ENCODE measurements around the gene C14orf180. TPM values are rescaled to one million over a fixed set of nuclear protein-coding genes. Genes with fewer than 3 reads are reported as not detected.

The C14orf180 gene
- total RNA-seq, 1 donor from 2014 or later, result 44.1 TPM

- peaks cover 26% of the 10 kb centered on the region for H3K4me1 ChIP-seq
- no peaks in the 10 kb centered on the region for H3K9me3 ChIP-seq (replicated peaks)
- H3K36me3 ChIP-seq, result no peaks in the 10 kb centered on the region
- intact Hi-C loops (cut with micrococcal nuclease), result no loop called here
- H3K27me3 ChIP-seq (ENCODE audit: low read depth), result peaks cover 54% of the 10 kb centered on the region
- no peak overlapping the region for H3K4me3 ChIP-seq
- DNase-seq, result peak; percentile 13
- TF ChIP-seq, protein P1, sequence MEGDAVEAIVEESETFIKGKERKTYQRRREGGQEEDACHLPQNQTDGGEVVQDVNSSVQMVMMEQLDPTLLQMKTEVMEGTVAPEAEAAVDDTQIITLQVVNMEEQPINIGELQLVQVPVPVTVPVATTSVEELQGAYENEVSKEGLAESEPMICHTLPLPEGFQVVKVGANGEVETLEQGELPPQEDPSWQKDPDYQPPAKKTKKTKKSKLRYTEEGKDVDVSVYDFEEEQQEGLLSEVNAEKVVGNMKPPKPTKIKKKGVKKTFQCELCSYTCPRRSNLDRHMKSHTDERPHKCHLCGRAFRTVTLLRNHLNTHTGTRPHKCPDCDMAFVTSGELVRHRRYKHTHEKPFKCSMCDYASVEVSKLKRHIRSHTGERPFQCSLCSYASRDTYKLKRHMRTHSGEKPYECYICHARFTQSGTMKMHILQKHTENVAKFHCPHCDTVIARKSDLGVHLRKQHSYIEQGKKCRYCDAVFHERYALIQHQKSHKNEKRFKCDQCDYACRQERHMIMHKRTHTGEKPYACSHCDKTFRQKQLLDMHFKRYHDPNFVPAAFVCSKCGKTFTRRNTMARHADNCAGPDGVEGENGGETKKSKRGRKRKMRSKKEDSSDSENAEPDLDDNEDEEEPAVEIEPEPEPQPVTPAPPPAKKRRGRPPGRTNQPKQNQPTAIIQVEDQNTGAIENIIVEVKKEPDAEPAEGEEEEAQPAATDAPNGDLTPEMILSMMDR (IDR thresholded peaks at IDR 0.05; ENCODE audit: borderline replicate concordance), result no peak
- no peak overlapping the region for H3K27ac ChIP-seq (replicated peaks)
Observed at GRCh38 chr14:104594310-104595046, 14.9 kb downstream of the C14orf180 start.

GRCh38 chr14:104595116-104595675 lies 15.6 kb downstream of the C14orf180 start:
- peak; percentile 9 for DNase-seq
- intact Hi-C loops (cut with micrococcal nuclease), result no loop called here
- H3K27me3 ChIP-seq (ENCODE audit: low read depth), result peaks cover 61% of the 10 kb centered on the region
- no peak overlapping the region for H3K27ac ChIP-seq (replicated peaks)
- TF ChIP-seq, protein P1 (IDR thresholded peaks at IDR 0.05; ENCODE audit: borderline replicate concordance), result no peak
- H3K4me1 ChIP-seq, result peaks cover 26% of the 10 kb centered on the region
- H3K9me3 ChIP-seq (replicated peaks), result no peaks in the 10 kb centered on the region
- H3K4me3 ChIP-seq, result no peak overlapping the region
- H3K36me3 ChIP-seq, result no peaks in the 10 kb centered on the region

- H3K36me3 ChIP-seq, result no peaks in the 10 kb centered on the region
- H3K4me1 ChIP-seq, result peaks cover 26% of the 10 kb centered on the region
- intact Hi-C loops (cut with micrococcal nuclease), result no loop called here
- no peak overlapping the region for H3K27ac ChIP-seq (replicated peaks)
- H3K27me3 ChIP-seq (ENCODE audit: low read depth), result peaks cover 69% of the 10 kb centered on the region
- TF ChIP-seq, protein P1 (IDR thresholded peaks at IDR 0.05; ENCODE audit: borderline replicate concordance), result no peak
- H3K4me3 ChIP-seq, result no peak overlapping the region
- H3K9me3 ChIP-seq (replicated peaks), result no peaks in the 10 kb centered on the region
- peak; percentile 10 for DNase-seq
Observed at GRCh38 chr14:104595911-104596450, 16.4 kb downstream of the C14orf180 start.

GRCh38 chr14:104596451-104596918 lies 16.9 kb downstream of the C14orf180 start:
- no peaks in the 10 kb centered on the region for H3K36me3 ChIP-seq
- no peak overlapping the region for H3K27ac ChIP-seq (replicated peaks)
- intact Hi-C loops (cut with micrococcal nuclease), result no loop called here
- TF ChIP-seq, protein P1 (IDR thresholded peaks at IDR 0.05; ENCODE audit: borderline replicate concordance), result no peak
- no peak overlapping the region for H3K4me3 ChIP-seq
- H3K9me3 ChIP-seq (replicated peaks), result no peaks in the 10 kb centered on the region
- H3K4me1 ChIP-seq, result peaks cover 26% of the 10 kb centered on the region
- DNase-seq, result peak; percentile 6
- H3K27me3 ChIP-seq (ENCODE audit: low read depth), result peaks cover 74% of the 10 kb centered on the region

DNA sequence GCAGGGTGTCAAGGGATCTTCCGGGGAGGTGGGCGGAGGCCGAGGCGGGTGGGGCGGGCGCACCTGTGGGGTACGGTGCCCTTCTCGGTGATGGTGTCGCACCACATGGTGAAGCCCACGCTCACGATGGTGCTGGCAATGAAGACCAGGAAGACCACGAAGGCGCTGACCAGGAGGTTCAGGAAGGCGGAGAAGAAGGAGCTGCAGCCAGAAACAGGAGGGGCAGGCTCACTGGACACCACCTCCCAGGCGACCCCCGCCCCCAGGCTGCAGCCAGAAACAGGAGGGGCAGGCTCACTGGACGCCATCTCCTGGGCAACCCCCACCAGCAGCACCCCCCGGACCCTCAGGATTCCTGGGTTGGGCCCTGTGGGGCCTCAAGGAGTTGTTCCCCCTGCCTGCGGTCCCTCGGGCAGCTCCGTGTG lies 17.4 kb downstream of the C14orf180 start:
- intact Hi-C loops (cut with micrococcal nuclease), result no loop called here
- no peak overlapping the region for H3K4me3 ChIP-seq
- H3K27me3 ChIP-seq (ENCODE audit: low read depth), result peaks cover 78% of the 10 kb centered on the region
- H3K9me3 ChIP-seq (replicated peaks), result no peaks in the 10 kb centered on the region
- TF ChIP-seq, protein P1 (IDR thresholded peaks at IDR 0.05; ENCODE audit: borderline replicate concordance), result no peak
- no peaks in the 10 kb centered on the region for H3K36me3 ChIP-seq
- H3K27ac ChIP-seq (replicated peaks), result no peak overlapping the region
- DNase-seq, result peak; percentile 13
- H3K4me1 ChIP-seq, result peaks cover 26% of the 10 kb centered on the region
